HEK293 (cell line): ENCODE data around the gene P2RX6.
A peak's percentile ranks its signal among the peaks of the same experiment; 100 is the strongest.

Experiments
- CTCF ChIA-PET: fragments of 350-600 bp; formaldehyde crosslinking; extraction: SDS; loops from one replicate; lab custom pipeline; 2021; ENCODE audit warnings: antibody characterized with exemption; lab: Yijun Ruan, JAX
- POLR2A ChIA-PET: fragments of 300-600 bp; formaldehyde crosslinking; extraction: SDS; loops from one replicate; lab custom pipeline; 2020; ENCODE audit warnings: antibody characterized with exemption, inconsistent platforms; lab: Yijun Ruan, JAX
- H3K27ac ChIP-seq: fragments of 200-500 bp; sonication (Bioruptor generic); 2 replicates; pipeline ENCODE4 v1.5.1; 2014; ENCODE audit warnings: low read depth, low read length, control low read depth, inconsistent platforms; ENCODE audit errors: extremely low read depth
- H3K36me3 ChIP-seq, 2 experiments: fragments of 200-500 bp in 1 of 2; sonication (Bioruptor generic) in 1 of 2; 1 replicate in 1 of 2; 2 replicates in 1 of 2; pipeline ENCODE4 v1.5.1; 2014 to 2017; ENCODE audit warnings: inconsistent platforms in 2 of 2, low read length in 2 of 2; ENCODE audit not compliant: control insufficient read depth in 2 of 2, insufficient read depth in 1 of 2
- H3K4me1 ChIP-seq: fragments of 200-500 bp; sonication (Bioruptor generic); 2 replicates; pipeline ENCODE4 v1.5.1; 2014; ENCODE audit warnings: mild to moderate bottlenecking, low read length, inconsistent platforms; ENCODE audit not compliant: control insufficient read depth, insufficient read depth
- H3K4me3 ChIP-seq: 2 replicates; pipeline ENCODE4 v1.5.1; 2011; ENCODE audit warnings: low read depth, mild to moderate bottlenecking, control low read depth, low read length, moderate library complexity
- H3K9me3 ChIP-seq: fragments of 200-500 bp; sonication (Bioruptor generic); 2 replicates; pipeline ENCODE4 v1.5.1; 2014; ENCODE audit warnings: low read depth, low read length, inconsistent platforms; ENCODE audit not compliant: control insufficient read depth, insufficient read depth
- FEZF1 ChIP-seq: fragments of 450-650 bp; formaldehyde crosslinking; IDR thresholded peaks from 2 replicates; pipeline ENCODE4 v1.5.1; 2016; ENCODE audit warnings: missing biosample characterization, missing genetic modification characterization
- SCRT2 ChIP-seq: fragments of 450-650 bp; formaldehyde crosslinking; IDR thresholded peaks from 2 replicates; pipeline ENCODE4 v1.5.1; 2016; ENCODE audit warnings: missing biosample characterization, missing genetic modification characterization
- TCF7L2 ChIP-seq: IDR thresholded peaks from 2 replicates; pipeline ENCODE4 v1.6.1; 2011; ENCODE audit warnings: low read depth, mild to moderate bottlenecking, inconsistent platforms, low read length, moderate library complexity, borderline replicate concordance
- ZNF202 ChIP-seq: fragments of 450-650 bp; formaldehyde crosslinking; IDR thresholded peaks from 2 replicates; pipeline ENCODE4 v1.5.1; 2016; ENCODE audit warnings: missing biosample characterization, missing genetic modification characterization, borderline replicate concordance
- ZNF426 ChIP-seq: fragments of 450-650 bp; formaldehyde crosslinking; IDR thresholded peaks from 2 replicates; pipeline ENCODE4 v1.5.1; 2017; ENCODE audit warnings: missing biosample characterization, missing genetic modification characterization, mild to moderate bottlenecking, inconsistent platforms, moderate library complexity
- ZNF510 ChIP-seq: fragments of 450-650 bp; formaldehyde crosslinking; IDR thresholded peaks from 2 replicates; pipeline ENCODE4 v1.5.1; 2018; ENCODE audit warnings: mild to moderate bottlenecking, missing genetic modification characterization, missing biosample characterization; ENCODE audit not compliant: insufficient replicate concordance
- ZNF76 ChIP-seq: fragments of 450-650 bp; formaldehyde crosslinking; IDR thresholded peaks from 2 replicates; pipeline ENCODE4; 2016; ENCODE audit warnings: low read depth, missing biosample characterization, missing genetic modification characterization, borderline replicate concordance
- ZNF792 ChIP-seq: fragments of 450-650 bp; formaldehyde crosslinking; IDR thresholded peaks from 2 replicates; pipeline ENCODE4 v1.5.1; 2016; ENCODE audit warnings: missing biosample characterization, missing genetic modification characterization
- TF ChIP-seq, protein P1 (sequence below): fragments of 450-650 bp; formaldehyde crosslinking; IDR thresholded peaks from 2 replicates; pipeline ENCODE4 v1.5.1; 2017; ENCODE audit warnings: missing biosample characterization, missing genetic modification characterization
- TF ChIP-seq, protein P2 (sequence below): fragments of 450-650 bp; formaldehyde crosslinking; conservative IDR thresholded peaks from 2 replicates; pipeline ENCODE4 v1.5.1; 2016; ENCODE audit warnings: low read depth, missing biosample characterization, missing genetic modification characterization
- TF ChIP-seq, protein P3 (sequence below): fragments of 450-650 bp; formaldehyde crosslinking; IDR thresholded peaks from 2 replicates; pipeline ENCODE4 v1.5.1; 2016; ENCODE audit warnings: missing biosample characterization, missing genetic modification characterization
- TF ChIP-seq, protein P4 (sequence below): fragments of 450-650 bp; formaldehyde crosslinking; IDR thresholded peaks from 2 replicates; pipeline ENCODE4 v1.5.1; 2016; ENCODE audit warnings: missing biosample characterization, missing genetic modification characterization

P2RX6 gene

DNA sequence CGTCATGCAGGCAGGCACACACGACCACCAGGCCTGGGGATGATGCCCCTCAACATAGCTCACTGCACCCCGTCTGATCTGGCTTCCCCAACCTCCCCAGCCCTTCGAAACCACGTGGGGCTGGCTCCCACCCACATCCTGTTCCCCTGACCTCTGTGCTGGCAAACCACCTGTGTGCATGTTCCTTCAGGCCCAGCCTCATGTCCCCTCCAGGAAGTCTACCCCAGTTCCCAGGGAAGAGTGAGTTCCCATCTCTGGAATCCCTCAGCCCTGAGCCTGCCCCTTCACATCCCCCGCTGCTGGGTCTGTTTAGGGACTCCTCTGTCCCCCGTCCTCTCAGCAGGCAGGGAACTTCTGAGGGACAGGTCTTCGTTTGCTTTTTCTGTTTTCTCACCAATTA lies 10.3 kb downstream of the P2RX6 start:
- H3K4me1 ChIP-seq, result no peaks in the 10 kb centered on the region
- TF ChIP-seq SCRT2 (tag by site-specific recombination), result peak; percentile 44; the same call in 1 of the 2 replicates
- TF ChIP-seq TCF7L2, result no peak
- CTCF ChIA-PET, result interaction anchor here (0.6 kb wide), 1 partner anchor 21 kb away, joined by 3 read pairs; the partner anchor contains the start of gene LRRC74B
- H3K9me3 ChIP-seq, result no peaks in the 10 kb centered on the region
- no peaks in the 10 kb centered on the region for H3K36me3 ChIP-seq
- no peak overlapping the region for H3K4me3 ChIP-seq
- H3K27ac ChIP-seq, result no peak overlapping the region
- POLR2A ChIA-PET, result no interaction called here

DNA sequence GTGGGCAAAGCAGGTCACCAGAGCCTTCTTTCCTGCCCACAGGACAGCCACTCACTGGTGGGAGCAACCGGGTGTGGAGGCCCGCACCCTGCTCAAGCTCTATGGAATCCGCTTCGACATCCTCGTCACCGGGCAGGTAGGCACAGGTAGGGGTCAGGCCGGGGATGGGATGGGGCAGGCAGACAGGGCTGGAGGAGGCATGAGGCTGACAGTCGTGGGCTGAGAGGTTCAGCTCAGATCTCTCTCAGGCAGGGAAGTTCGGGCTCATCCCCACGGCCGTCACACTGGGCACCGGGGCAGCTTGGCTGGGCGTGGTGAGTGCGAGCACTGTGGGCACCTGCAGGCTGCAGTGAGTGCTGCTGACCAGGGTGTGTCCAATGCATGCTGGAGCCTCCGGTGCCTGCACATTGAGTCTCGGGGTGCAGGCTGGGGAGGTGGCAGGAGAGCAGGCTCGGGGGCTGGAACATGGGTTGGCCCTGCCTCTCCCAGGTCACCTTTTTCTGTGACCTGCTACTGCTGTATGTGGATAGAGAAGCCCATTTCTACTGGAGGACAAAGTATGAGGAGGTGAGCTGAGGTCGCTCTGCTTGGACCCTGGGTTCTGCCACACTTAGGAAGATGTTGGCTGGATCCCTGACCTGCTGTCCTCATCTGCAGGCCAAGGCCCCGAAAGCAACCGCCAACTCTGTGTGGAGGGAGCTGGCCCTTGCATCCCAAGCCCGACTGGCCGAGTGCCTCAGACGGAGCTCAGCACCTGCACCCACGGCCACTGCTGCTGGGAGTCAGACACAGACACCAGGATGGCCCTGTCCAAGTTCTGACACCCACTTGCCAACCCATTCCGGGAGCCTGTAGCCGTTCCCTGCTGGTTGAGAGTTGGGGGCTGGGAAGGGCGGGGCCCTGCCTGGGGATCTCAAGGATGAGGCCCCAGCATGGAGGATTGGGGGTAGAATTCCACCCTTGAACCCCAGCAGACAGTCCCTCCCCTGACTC lies 11.1 kb downstream of the P2RX6 start:
- Histone ChIP-seq H3K36me3 (no peaks in the 10 kb centered on the region), H3K4me1 (no peaks in the 10 kb centered on the region), H3K27ac (no peak overlapping the region), H3K4me3 (no peak overlapping the region), H3K9me3 (no peaks in the 10 kb centered on the region)
- TF ChIP-seq, protein P1, sequence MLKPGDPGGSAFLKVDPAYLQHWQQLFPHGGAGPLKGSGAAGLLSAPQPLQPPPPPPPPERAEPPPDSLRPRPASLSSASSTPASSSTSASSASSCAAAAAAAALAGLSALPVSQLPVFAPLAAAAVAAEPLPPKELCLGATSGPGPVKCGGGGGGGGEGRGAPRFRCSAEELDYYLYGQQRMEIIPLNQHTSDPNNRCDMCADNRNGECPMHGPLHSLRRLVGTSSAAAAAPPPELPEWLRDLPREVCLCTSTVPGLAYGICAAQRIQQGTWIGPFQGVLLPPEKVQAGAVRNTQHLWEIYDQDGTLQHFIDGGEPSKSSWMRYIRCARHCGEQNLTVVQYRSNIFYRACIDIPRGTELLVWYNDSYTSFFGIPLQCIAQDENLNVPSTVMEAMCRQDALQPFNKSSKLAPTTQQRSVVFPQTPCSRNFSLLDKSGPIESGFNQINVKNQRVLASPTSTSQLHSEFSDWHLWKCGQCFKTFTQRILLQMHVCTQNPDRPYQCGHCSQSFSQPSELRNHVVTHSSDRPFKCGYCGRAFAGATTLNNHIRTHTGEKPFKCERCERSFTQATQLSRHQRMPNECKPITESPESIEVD (tag by site-specific recombination), result no peak
- no peak for TF ChIP-seq ZNF426 (tag by site-specific recombination)
- TF ChIP-seq ZNF510, result no peak
- TF ChIP-seq, protein P2, sequence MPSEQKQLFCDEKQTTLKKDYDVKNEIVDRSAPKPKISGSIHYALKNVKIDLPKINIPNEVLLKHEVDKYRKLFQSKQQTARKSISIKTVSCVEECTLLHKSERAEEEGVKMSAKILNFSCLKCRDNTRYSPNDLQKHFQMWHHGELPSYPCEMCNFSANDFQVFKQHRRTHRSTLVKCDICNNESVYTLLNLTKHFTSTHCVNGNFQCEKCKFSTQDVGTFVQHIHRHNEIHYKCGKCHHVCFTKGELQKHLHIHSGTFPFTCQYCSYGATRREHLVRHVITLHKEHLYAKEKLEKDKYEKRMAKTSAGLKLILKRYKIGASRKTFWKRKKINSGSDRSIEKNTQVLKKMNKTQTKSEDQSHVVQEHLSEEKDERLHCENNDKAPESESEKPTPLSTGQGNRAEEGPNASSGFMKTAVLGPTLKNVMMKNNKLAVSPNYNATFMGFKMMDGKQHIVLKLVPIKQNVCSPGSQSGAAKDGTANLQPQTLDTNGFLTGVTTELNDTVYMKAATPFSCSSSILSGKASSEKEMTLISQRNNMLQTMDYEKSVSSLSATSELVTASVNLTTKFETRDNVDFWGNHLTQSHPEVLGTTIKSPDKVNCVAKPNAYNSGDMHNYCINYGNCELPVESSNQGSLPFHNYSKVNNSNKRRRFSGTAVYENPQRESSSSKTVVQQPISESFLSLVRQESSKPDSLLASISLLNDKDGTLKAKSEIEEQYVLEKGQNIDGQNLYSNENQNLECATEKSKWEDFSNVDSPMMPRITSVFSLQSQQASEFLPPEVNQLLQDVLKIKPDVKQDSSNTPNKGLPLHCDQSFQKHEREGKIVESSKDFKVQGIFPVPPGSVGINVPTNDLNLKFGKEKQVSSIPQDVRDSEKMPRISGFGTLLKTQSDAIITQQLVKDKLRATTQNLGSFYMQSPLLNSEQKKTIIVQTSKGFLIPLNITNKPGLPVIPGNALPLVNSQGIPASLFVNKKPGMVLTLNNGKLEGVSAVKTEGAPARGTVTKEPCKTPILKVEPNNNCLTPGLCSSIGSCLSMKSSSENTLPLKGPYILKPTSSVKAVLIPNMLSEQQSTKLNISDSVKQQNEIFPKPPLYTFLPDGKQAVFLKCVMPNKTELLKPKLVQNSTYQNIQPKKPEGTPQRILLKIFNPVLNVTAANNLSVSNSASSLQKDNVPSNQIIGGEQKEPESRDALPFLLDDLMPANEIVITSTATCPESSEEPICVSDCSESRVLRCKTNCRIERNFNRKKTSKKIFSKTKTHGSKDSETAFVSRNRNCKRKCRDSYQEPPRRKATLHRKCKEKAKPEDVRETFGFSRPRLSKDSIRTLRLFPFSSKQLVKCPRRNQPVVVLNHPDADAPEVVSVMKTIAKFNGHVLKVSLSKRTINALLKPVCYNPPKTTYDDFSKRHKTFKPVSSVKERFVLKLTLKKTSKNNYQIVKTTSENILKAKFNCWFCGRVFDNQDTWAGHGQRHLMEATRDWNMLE (tag by site-specific recombination), result no peak
- TF ChIP-seq FEZF1 (tag by site-specific recombination), result no peak
- TF ChIP-seq ZNF792 (tag by site-specific recombination), result no peak
- TF ChIP-seq, protein P3, sequence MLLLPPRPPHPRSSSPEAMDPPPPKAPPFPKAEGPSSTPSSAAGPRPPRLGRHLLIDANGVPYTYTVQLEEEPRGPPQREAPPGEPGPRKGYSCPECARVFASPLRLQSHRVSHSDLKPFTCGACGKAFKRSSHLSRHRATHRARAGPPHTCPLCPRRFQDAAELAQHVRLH (tag by site-specific recombination), result no peak
- no peak for TF ChIP-seq ZNF202 (tag by site-specific recombination)
- TF ChIP-seq TCF7L2, result no peak
- TF ChIP-seq, protein P4, sequence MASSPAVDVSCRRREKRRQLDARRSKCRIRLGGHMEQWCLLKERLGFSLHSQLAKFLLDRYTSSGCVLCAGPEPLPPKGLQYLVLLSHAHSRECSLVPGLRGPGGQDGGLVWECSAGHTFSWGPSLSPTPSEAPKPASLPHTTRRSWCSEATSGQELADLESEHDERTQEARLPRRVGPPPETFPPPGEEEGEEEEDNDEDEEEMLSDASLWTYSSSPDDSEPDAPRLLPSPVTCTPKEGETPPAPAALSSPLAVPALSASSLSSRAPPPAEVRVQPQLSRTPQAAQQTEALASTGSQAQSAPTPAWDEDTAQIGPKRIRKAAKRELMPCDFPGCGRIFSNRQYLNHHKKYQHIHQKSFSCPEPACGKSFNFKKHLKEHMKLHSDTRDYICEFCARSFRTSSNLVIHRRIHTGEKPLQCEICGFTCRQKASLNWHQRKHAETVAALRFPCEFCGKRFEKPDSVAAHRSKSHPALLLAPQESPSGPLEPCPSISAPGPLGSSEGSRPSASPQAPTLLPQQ (tag by site-specific recombination), result no peak
- no peak for TF ChIP-seq ZNF76 (tag by site-specific recombination)
- CTCF ChIA-PET, result interaction anchor here (0.9 to 1.7 kb wide), 2 partner anchors 77 to 140 kb away, joined by 4 read pairs; no protein-coding TSS in a partner anchor
- POLR2A ChIA-PET, result no interaction called here
